Stimulated activated CD8-positive, alpha-beta memory T cell treated with anti-CD3 and anti-CD28 coated beads, Interleukin-15, amount 100 ng/mL, for 1 hour (primary cell): Measurements from ENCODE around the gene OLIG2.

Experiments used
- DNase-seq: peaks from one replicate; pipeline ENCODE4 v3.0.0-alpha.2; 2020; ENCODE audit warnings: low read depth

The OLIG2 gene

DNA sequence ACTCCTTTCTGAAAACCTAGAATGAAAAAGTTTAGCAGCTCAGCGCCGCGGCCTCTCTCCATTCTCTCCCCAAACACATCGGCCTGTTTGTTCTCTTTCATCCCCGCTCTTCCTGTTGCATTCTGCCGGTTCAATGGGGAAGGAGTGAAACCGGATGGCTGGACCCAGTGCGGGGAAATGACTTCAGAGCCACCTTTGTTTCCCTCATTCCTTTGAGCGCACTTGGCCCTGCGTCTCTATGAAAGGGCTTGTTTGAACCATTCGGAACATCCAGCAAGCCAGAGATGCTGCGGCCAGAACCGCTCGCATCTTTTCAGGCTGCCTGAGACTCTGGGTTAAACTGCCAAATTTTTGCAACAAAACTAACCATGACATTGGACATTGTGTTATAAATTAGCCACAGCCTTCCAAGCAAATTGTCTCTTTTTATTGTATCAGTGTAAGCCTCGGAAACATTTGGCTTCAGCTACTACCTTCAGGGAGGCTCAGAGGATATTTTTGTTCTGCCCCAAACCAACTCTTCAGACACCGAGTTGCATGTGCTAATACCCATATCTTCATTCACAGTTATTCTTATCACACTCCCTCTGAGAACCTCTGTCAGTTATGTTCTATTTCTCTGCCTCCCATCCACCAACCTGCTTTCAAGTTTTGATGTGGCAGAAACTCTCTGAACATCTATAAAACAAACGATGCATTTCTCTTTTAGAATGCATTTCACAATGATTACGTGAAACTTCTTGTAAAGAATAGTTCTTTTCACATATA is 39.1 kb downstream of the OLIG2 start:
- no peak for DNase-seq

DNA sequence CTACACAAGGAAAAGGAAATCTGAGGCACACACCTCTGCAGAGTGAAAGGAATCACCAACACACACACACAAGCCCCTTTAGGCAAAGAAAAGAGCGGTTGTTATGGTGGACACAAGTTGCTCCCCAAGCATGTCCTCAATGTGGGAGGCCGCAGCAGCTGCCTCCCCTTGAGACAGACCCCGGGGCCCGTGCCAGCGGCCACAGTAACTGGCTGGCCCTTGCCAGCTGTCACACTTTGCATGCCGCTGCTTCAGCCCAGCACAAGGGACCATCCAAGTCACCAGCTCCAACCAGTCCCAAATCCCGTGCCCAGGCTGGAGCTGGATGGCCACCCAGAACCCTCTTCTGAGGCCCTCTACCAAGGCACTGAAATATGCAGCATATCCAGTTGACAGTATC is 41.3 kb downstream of the OLIG2 start:
- no peak for DNase-seq

GRCh38 chr21:33067457-33067856 is 41.7 kb downstream of the OLIG2 start:
- DNase-seq = no peak

DNA sequence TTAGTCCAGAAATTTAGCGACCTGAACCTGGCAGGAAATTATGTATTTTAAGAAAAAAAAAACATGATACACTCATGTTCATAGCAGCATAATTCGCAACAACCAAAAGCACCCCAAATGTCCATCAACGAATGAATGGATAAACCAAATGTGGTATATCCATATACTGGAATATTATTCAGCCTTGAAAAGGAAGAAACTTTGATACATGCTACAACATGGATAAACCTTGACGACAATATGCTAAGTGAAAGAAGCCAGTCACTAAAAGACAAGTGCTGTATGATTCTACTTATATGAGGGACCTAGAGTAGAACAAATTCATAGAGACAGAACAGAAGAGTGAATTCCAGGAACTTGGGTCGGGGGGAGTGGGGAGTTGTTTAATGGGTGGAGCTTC is 43.5 kb downstream of the OLIG2 start:
- DNase-seq = no peak

GRCh38 chr21:33069645-33069993 is 43.9 kb downstream of the OLIG2 start:
- DNase-seq = no peak

DNA sequence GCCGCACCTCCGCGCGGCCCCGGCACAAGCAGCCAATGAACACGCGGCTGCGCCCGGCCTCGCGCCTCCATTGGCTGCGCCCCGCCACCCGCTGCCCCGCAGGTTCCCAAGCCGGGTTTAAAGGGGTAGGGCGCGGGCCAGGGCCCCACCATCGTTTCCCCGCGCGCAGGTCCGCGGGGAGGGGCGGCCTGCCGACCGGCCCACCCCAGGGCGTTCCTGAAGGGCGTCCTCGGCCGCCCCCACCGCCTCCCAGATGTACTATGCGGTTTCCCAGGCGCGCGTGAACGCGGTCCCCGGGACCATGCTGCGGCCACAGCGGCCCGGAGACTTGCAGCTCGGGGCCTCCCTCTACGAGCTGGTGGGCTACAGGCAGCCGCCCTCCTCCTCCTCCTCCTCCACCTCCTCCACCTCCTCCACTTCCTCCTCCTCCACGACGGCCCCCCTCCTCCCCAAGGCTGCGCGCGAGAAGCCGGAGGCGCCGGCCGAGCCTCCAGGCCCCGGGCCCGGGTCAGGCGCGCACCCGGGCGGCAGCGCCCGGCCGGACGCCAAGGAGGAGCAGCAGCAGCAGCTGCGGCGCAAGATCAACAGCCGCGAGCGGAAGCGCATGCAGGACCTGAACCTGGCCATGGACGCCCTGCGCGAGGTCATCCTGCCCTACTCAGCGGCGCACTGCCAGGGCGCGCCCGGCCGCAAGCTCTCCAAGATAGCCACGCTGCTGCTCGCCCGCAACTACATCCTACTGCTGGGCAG is 44.4 kb downstream of the OLIG2 start, which contains the start of gene OLIG1:
Gene OLIG1, plus strand, starts transcription at position 148 of the 750 bp plus-strand sequence. Its CDS starts 106 bp downstream, at position 254.
- DNase-seq = no peak

DNA sequence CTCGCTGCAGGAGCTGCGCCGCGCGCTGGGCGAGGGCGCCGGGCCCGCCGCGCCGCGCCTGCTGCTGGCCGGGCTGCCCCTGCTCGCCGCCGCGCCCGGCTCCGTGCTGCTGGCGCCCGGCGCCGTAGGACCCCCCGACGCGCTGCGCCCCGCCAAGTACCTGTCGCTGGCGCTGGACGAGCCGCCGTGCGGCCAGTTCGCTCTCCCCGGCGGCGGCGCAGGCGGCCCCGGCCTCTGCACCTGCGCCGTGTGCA is 44.9 kb downstream of the OLIG2 start:
- no peak for DNase-seq

DNA sequence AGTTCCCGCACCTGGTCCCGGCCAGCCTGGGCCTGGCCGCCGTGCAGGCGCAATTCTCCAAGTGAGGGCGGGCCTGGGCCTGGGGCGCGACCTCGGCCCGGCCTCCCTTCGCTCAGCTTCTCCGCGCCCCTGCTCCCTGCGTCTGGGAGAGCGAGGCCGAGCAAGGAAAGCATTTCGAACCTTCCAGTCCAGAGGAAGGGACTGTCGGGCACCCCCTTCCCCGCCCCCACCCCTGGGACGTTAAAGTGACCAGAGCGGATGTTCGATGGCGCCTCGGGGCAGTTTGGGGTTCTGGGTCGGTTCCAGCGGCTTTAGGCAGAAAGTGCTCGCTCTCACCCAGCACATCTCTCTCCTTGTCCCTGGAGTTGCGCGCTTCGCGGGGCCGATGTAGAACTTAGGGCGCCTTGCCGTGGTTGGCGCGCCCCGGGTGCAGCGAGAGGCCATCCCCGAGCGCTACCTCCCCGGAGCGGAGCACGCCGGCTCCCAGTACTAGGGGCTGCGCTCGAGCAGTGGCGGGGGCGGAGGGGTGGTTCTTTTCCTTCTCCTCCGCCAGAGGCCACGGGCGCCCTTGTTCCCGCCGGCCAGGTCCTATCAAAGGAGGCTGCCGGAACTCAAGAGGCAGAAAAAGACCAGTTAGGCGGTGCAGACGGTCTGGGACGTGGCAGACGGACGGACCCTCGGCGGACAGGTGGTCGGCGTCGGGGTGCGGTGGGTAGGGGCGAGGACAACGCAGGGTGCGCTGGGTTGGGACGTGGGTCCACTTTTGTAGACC is 45.4 kb downstream of the OLIG2 start:
- no peak for DNase-seq

- no peak for DNase-seq
These were observed 46.1 kb downstream of the OLIG2 start for GRCh38 chr21:33071770-33072306.

DNA sequence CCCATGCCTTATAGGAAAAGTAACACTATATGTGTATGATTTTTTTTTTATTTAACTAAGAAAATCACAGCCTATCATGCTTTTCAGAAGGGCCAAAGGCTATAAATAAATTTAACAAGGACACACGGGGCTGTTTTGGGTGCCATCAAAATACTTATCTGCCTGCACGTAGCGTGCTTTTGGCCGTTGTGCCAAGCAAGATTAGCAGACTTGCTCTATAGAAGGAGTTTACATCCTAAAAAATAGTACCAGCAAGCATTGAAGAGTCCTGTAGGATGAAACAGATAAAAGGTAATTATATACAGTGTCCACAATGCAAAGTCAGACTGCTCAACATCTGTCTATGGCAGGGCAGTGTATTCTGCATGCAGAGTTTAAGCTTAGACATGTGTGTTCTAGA is 47.9 kb downstream of the OLIG2 start:
- no peak for DNase-seq

- no peak for DNase-seq
These were observed 49.4 kb downstream of the OLIG2 start for GRCh38 chr21:33075128-33075527.

GRCh38 chr21:33075596-33076195 is 50.0 kb downstream of the OLIG2 start:
- DNase-seq = no peak

DNA sequence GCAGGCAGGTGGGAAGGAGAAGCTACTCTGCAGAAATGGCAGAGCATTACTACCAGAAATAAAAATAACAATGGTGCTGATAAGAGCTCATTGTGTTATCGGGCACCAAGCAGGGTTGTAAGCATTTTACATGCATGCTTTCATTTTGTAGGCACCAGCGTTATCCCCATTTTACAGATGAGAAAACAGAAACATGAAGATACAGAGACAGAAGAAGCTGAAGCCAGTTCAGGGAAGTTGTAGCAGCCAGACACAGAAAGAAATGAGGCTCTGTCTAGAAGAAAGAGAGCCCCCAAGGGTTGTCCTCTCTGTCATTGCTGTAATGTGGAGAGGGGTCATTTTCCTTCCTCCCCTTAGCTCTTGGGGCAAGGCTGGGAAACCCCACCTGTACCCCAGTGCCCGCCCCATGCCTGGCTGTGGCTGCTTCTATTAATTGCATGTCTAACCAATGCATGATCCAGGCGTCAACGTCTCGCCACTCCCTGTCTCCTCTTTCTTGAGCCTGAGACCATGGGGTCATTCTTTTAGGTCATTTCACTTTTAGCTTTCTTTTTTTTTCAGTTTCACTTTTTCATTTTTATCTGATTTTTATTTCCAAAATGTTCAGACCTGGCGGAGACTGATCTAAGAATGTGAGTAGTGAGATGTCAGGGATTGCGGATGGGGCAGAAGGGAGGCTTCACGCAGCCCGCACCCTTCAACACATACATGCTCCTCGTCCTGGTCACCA is 51.0 kb downstream of the OLIG2 start:
- DNase-seq = no peak
